Karpas-422 (cell line): ENCODE results near the gene IL3. TPM values are rescaled to one million over a fixed set of nuclear protein-coding genes. Genes with fewer than 3 reads are reported as not detected.

ENCODE experiments used
- DNase-seq: peaks from one replicate; pipeline ENCODE4 v3.0.0-alpha.2; 2015
- H2AFZ ChIP-seq: fragments of 200-600 bp; sonication (generic); 2 replicates; pipeline ENCODE4 v1.6.1; 2014; ENCODE audit warnings: antibody characterized with exemption, low read length, mixed read lengths
- H3K27ac ChIP-seq: fragments of 200-600 bp; sonication (generic); 2 replicates; pipeline ENCODE4 v1.5.1; 2014; ENCODE audit warnings: mild to moderate bottlenecking, low read length, moderate library complexity
- H3K27me3 ChIP-seq: fragments of 200-600 bp; sonication (generic); 2 replicates; pipeline ENCODE4 v1.6.1; 2014; ENCODE audit warnings: low read length, mixed read lengths
- H3K36me3 ChIP-seq: fragments of 200-600 bp; sonication (generic); 2 replicates; pipeline ENCODE4 v1.6.1; 2014; ENCODE audit warnings: low read length, mixed read lengths; ENCODE audit not compliant: insufficient read depth
- H3K4me1 ChIP-seq: fragments of 200-600 bp; sonication (generic); 2 replicates; pipeline ENCODE4 v1.6.1; 2014; ENCODE audit warnings: mild to moderate bottlenecking, low read length, mixed read lengths
- H3K4me2 ChIP-seq: fragments of 200-600 bp; sonication (generic); 2 replicates; pipeline ENCODE4 v1.6.1; 2014; ENCODE audit warnings: low read length, low read depth, mild to moderate bottlenecking; ENCODE audit not compliant: poor library complexity, severe bottlenecking
- H3K4me3 ChIP-seq: fragments of 200-600 bp; sonication (generic); 2 replicates; pipeline ENCODE4 v1.5.1; 2014; ENCODE audit warnings: mild to moderate bottlenecking, antibody characterized with exemption, low read length, mixed read lengths
- H3K79me2 ChIP-seq: fragments of 200-600 bp; sonication (generic); 2 replicates; pipeline ENCODE4 v1.6.1; 2014; ENCODE audit warnings: mild to moderate bottlenecking, low read length, mixed read lengths
- H3K9ac ChIP-seq: fragments of 200-600 bp; sonication (generic); 2 replicates; pipeline ENCODE4 v1.6.0; 2014; ENCODE audit warnings: low read length
- H3K9me2 ChIP-seq: fragments of 200-600 bp; sonication (generic), shearing (Covaris generic); replicated peaks from 2 replicates; pipeline ENCODE4 v1.6.0; 2014; ENCODE audit warnings: mild to moderate bottlenecking, low read length, moderate library complexity; ENCODE audit not compliant: insufficient read depth
- H3K9me3 ChIP-seq: fragments of 300-700, 200-600 bp; sonication (generic); 2 replicates; pipeline ENCODE4 v1.6.1; 2014; ENCODE audit warnings: low read length, mixed read lengths
- H4K20me1 ChIP-seq: fragments of 200-600 bp; sonication (generic); 2 replicates; pipeline ENCODE4 v1.6.1; 2014; ENCODE audit warnings: mild to moderate bottlenecking, antibody characterized with exemption, low read length, low read depth; ENCODE audit not compliant: insufficient read depth
- total RNA-seq: library from RNA; depleted of rRNA; stranded (reverse); fragments of >200 nt; shearing (Covaris generic); gene quantifications from 2 replicates; pipeline ENCODE4 v1.2.3, GENCODE V29; 2014; ENCODE audit warnings: low replicate concordance; rRNA removed

IL3 gene
- total RNA-seq: not detected in 2 replicates

- DNase-seq: no peak
- H4K20me1 ChIP-seq: no peaks in the 10 kb centered on the region; the same call in none of the 2 replicates
- H3K36me3 ChIP-seq: no peaks in the 10 kb centered on the region
- H3K4me3 ChIP-seq: no peak within 1 kb of the TSS
- H3K9me3 ChIP-seq: no peaks in the 10 kb centered on the region
- no peaks in the 10 kb centered on the region for H3K4me1 ChIP-seq
- H3K27ac ChIP-seq: no peak within 1 kb of the TSS
- H3K9ac ChIP-seq: no peak within 1 kb of the TSS
- no peaks in the 10 kb centered on the region for H3K79me2 ChIP-seq
- H3K9me2 ChIP-seq: no peaks in the 10 kb centered on the region
- H3K4me2 ChIP-seq: no peak within 1 kb of the TSS
- no peak within 1 kb of the TSS for H2AFZ ChIP-seq
- no peaks in the 10 kb centered on the region for H3K27me3 ChIP-seq
Measured at GRCh38 chr5:132060501-132061161, at the start of gene IL3. Gene IL3, plus strand, starts transcription at chr5:132060655. Its CDS starts 52 bp downstream, at chr5:132060707.

- Histone ChIP-seq H3K36me3 (no peaks in the 10 kb centered on the region), H3K9me2 (no peaks in the 10 kb centered on the region), H3K4me1 (no peaks in the 10 kb centered on the region), H3K9ac (no peak overlapping the region), H4K20me1 (0 out of 2 replicates have a peak, but pooled peaks cover 3% of the 10 kb centered on the region), H3K4me3 (no peak overlapping the region), H3K9me3 (no peaks in the 10 kb centered on the region), H3K27ac (no peak overlapping the region), H3K79me2 (no peaks in the 10 kb centered on the region), H3K4me2 (no peak overlapping the region), H3K27me3 (no peaks in the 10 kb centered on the region; the same call in 1 of the 2 replicates), H2AFZ (no peak overlapping the region)
- no peak for DNase-seq
Measured at GRCh38 chr5:132010989-132011621, 49.4 kb upstream of the IL3 start.

GRCh38 chr5:132011622-132012343 is 48.7 kb upstream of the IL3 start, which contains the start of gene ACSL6:
Gene ACSL6, minus strand, starts transcription at chr5:132011658. Its CDS starts 105 bp downstream, at chr5:132011553.
- no peaks in the 10 kb centered on the region for H3K36me3 ChIP-seq
- 0 out of 2 replicates have a peak, but pooled peaks cover 3% of the 10 kb centered on the region for H4K20me1 ChIP-seq
- no peak within 1 kb of the TSS for H3K27ac ChIP-seq
- H2AFZ ChIP-seq: no peak within 1 kb of the TSS
- H3K9me2 ChIP-seq: no peaks in the 10 kb centered on the region
- H3K79me2 ChIP-seq: no peaks in the 10 kb centered on the region
- no peaks in the 10 kb centered on the region; the same call in 1 of the 2 replicates for H3K27me3 ChIP-seq
- H3K4me2 ChIP-seq: no peak within 1 kb of the TSS
- no peak for DNase-seq
- H3K4me3 ChIP-seq: no peak within 1 kb of the TSS
- H3K9ac ChIP-seq: no peak within 1 kb of the TSS
- H3K4me1 ChIP-seq: no peaks in the 10 kb centered on the region
- H3K9me3 ChIP-seq: no peaks in the 10 kb centered on the region

- no peak for DNase-seq
- no peaks in the 10 kb centered on the region for H3K79me2 ChIP-seq
- no peak overlapping the region for H3K9ac ChIP-seq
- no peaks in the 10 kb centered on the region for H3K9me3 ChIP-seq
- H3K4me1 ChIP-seq: no peaks in the 10 kb centered on the region
- no peaks in the 10 kb centered on the region for H3K36me3 ChIP-seq
- H3K27me3 ChIP-seq: no peaks in the 10 kb centered on the region; the same call in 1 of the 2 replicates
- no peak overlapping the region for H3K4me3 ChIP-seq
- H4K20me1 ChIP-seq: 0 out of 2 replicates have a peak, but pooled peaks cover 3% of the 10 kb centered on the region
- H3K4me2 ChIP-seq: no peak overlapping the region
- H3K9me2 ChIP-seq: no peaks in the 10 kb centered on the region
- no peak overlapping the region for H2AFZ ChIP-seq
- H3K27ac ChIP-seq: no peak overlapping the region
Measured at GRCh38 chr5:132012371-132013005, 48.0 kb upstream of the IL3 start.

- H3K27ac ChIP-seq: no peak overlapping the region
- H3K4me2 ChIP-seq: no peak overlapping the region
- H4K20me1 ChIP-seq: 0 out of 2 replicates have a peak, but pooled peaks cover 1% of the 10 kb centered on the region
- no peaks in the 10 kb centered on the region for H3K79me2 ChIP-seq
- no peak for DNase-seq
- H3K36me3 ChIP-seq: no peaks in the 10 kb centered on the region
- no peak overlapping the region for H3K4me3 ChIP-seq
- H3K9me2 ChIP-seq: no peaks in the 10 kb centered on the region
- no peaks in the 10 kb centered on the region for H3K4me1 ChIP-seq
- H3K27me3 ChIP-seq: no peaks in the 10 kb centered on the region; the same call in 1 of the 2 replicates
- no peak overlapping the region for H2AFZ ChIP-seq
- no peaks in the 10 kb centered on the region for H3K9me3 ChIP-seq
- H3K9ac ChIP-seq: no peak overlapping the region
Measured at GRCh38 chr5:132013006-132013689, 47.3 kb upstream of the IL3 start.

GRCh38 chr5:132013711-132014110 is 46.7 kb upstream of the IL3 start:
- H3K4me1 ChIP-seq: no peaks in the 10 kb centered on the region
- no peak overlapping the region for H3K9ac ChIP-seq
- no peak overlapping the region for H3K4me2 ChIP-seq
- H4K20me1 ChIP-seq: no peaks in the 10 kb centered on the region
- H2AFZ ChIP-seq: no peak overlapping the region
- H3K9me3 ChIP-seq: no peaks in the 10 kb centered on the region
- no peak overlapping the region for H3K4me3 ChIP-seq
- no peaks in the 10 kb centered on the region for H3K9me2 ChIP-seq
- H3K36me3 ChIP-seq: no peaks in the 10 kb centered on the region
- H3K27me3 ChIP-seq: no peaks in the 10 kb centered on the region; the same call in 1 of the 2 replicates
- DNase-seq: no peak
- H3K79me2 ChIP-seq: no peaks in the 10 kb centered on the region
- H3K27ac ChIP-seq: no peak overlapping the region

GRCh38 chr5:132016721-132017250 is 43.7 kb upstream of the IL3 start:
- Histone ChIP-seq H3K4me1 (peaks cover 11% of the 10 kb centered on the region), H3K27me3 (no peaks in the 10 kb centered on the region), H3K9me2 (no peaks in the 10 kb centered on the region), H2AFZ (no peak overlapping the region), H4K20me1 (no peaks in the 10 kb centered on the region), H3K9me3 (no peaks in the 10 kb centered on the region), H3K9ac (no peak overlapping the region), H3K27ac (no peak overlapping the region), H3K4me2 (no peak overlapping the region), H3K36me3 (no peaks in the 10 kb centered on the region), H3K4me3 (no peak overlapping the region), H3K79me2 (no peaks in the 10 kb centered on the region)
- no peak for DNase-seq
